Measurements from ENCODE around the gene SOCS1. TPM values are rescaled to one million over a fixed set of nuclear protein-coding genes. Genes with fewer than 3 reads are reported as not detected.

Gene SOCS1
- total RNA-seq, 1 experiment from 2014 or later: 2.3 TPM

DNA sequence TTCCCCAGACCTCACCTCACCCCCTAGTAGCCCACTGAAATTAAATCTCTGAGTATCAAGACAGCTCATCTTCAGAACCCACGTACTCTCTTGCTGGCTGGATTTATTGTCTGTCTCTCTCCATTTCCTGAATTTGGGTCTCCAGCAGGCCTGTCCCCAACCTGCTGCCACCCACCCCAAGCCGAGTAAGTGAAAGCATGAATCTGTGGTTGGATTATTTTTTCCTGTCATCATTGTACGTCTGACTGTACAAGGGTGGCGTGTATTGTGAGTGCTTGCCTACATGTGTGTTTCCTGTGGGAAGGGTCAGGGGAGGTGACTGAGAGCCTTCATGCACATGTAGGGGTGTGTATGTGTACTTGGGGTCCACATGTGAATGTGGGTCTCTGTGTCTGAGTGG is 7.7 kb upstream of the SOCS1 start:
- DNase-seq (ENCODE audit: low read depth): no peak

DNA sequence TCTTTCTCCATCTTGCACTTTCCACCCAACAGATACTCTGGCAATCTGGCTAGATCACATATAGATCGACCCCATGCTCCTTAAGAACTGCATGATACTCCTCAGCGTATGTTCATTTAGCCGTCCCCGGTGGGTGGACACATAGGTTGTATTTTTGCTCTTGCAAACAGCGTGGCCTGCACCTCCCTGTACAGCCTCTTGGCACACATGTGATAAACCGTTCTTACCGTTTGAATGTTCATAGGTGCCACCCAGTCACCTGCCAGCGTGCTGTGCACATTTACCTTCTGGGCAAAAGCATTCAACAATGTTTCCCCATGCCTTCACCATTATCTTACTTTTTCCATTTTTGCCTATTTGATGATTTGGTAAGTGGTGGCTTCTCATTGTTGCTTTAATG is 6.9 kb upstream of the SOCS1 start:
- DNase-seq (ENCODE audit: low read depth): no peak

DNA sequence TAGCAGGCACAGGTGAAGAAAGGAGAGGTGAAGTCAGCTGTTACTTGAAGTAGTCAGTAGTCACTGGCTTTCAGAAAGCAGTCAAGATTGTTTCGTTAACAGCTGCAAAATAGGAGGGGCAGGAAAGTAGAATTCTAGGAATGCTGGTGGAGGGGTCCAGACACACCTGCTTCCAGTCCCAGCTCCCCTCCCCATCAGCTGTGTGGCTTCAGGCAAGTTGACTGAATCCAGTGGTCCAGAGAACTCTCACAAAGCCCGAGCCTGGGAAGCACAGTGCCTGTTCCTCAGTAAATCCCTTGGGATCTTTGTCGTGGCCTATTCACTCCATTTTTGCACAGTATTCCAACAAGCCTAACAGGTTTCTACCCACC is 4.6 kb upstream of the SOCS1 start:
- DNase-seq (ENCODE audit: low read depth): no peak

DNA sequence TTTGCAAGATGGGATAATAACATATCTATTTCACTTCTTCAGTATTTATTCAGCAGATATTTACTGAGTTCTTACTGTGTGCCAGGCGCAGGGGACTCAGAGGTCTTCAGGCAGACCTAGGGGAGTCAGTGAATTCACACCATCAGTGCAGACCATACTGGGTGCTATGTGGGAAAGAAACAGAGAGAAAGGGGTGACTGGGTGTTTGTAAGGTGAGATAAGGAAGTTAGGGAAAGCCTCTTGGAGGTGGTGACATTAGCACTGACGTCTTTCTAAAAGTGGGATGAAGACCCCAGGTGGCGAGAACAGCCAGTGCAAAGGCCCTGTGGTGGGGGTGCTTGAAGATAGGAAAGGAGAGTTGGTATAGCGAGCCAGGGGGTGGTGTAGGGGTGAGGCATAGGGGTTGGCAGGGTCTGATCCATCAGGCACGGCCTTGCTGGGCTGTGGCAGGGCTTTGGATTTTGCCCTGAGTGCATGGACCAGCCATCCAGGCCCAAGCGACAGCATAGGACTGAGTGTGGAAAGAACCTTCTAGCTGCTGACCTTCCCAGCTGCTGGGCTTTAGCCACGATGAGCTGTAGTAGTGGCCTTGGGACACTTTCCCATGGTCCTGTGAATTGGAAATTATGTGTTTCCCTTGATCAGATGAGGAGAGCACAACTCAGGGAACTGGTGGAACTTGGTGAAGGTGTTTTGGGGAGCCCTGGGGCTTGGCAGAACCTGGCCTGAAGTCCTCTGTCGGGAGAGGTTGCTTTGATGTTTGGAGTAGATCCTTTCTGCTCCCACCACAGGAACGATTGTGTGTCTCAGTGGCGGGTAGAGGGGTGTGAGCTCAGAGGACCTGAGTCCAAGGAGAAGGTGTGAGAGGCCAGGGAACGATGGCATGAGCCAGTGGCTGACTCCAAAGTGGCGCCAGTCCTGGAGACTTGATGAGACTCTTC is 3.9 kb upstream of the SOCS1 start:
- no peak for DNase-seq (ENCODE audit: low read depth)

DNA sequence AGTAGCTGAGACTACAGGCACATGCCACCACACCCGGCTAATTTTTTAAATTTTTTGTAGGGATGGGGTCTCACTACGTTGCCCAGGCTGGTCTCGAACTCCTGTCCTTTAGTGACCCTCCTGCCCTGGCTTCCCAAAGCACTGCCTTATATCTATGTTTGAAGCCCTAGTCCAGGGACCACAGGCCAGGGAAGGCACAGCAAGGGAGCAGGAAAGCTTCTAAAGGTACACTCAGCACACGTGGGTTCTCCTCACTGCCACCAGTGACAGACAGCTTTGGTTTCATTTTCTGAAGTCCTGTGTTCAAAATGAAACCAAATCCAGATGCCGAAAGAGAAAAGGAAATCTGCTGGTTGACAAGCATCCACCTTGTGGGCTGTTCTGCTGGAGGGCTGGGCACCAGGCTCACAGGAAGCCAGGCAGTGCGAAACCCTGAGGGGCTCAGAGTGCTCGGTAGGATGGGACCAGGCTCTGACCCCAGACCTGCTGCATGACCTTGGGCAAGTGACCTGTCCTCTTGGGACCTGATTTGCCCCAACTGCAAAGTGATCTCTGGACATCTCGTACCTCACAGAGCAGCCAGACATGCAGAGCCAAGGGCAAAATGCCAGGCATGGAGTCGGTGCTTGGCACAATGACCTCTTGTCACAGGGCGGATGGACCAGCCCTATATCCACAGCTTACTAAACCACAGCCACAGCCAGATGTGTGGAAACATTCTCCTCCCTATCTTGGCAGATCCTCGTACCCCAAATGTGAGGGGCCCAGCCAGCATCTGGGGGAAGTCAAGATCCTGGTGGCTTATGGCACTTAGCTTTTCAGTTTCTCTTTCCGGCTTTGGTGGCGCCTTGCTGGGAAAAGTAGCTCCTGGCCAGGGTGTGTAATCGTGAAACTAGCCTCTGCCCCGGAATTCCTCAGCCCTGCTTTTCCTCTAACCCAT is 2.8 kb upstream of the SOCS1 start:
- DNase-seq (ENCODE audit: low read depth): no peak

DNA sequence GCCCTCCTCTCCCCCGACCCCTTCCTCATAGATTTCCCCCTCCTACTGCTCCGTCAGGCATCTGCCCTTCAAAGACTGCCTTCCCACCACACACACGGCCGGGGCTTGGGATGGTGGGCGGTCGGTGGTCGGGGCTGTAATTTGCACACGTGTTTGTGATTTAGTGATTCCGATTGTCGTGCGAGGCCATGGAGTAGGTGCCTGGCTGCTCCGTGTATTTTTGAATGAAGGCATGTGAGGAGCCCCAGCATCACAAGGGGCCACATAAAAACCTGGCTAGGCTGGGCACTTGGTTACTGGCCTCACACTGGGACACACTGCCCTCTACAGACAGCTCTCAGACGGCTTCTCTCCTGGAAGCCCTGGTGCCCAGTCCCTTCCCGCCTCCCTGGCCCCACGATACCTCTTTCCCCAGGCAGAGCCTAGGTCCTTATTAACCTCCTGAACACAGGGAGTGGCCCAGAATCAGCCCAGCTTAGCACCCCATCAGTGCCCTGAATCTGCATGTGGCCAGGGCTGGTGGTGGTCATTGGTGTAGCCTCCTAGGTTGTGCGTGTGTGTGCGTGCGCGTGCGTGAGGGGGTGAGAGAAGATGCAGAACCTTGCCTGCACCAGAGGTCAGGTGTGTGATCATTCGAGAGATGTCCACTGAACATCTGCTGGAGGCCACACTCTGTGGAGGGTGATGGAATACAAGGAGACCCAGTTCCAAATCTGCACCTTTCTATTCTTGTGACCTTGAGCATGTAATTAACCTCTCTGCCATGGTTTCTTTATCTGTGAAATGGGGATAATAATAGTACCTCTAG is 1.3 kb upstream of the SOCS1 start:
- peak; percentile 80 for DNase-seq (ENCODE audit: low read depth)

DNA sequence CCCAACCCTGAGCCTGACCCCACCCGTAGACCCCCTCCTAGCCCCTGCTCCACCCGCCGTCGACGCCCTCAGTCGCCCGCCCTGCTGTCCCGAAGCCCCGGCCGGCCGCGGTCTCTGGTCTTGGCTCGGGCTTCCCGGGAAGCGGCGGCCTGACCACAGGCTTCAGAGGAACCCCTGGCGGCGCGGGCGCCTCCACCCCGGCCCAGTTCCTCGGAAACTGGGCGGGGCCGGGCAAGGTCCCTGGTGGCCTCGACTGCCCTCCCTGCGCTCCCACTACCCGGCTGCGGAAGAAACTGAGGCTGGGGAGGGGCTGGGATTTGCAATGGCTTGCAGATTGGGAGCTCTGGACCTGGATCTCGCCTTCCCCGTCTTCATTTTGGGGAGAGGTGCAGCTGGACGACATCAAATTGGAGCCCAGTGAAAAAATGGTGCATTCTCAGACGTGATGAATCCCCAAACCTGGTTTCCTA is 692 bp upstream of the SOCS1 start:
- DNase-seq (ENCODE audit: low read depth): peak; percentile 32

DNA sequence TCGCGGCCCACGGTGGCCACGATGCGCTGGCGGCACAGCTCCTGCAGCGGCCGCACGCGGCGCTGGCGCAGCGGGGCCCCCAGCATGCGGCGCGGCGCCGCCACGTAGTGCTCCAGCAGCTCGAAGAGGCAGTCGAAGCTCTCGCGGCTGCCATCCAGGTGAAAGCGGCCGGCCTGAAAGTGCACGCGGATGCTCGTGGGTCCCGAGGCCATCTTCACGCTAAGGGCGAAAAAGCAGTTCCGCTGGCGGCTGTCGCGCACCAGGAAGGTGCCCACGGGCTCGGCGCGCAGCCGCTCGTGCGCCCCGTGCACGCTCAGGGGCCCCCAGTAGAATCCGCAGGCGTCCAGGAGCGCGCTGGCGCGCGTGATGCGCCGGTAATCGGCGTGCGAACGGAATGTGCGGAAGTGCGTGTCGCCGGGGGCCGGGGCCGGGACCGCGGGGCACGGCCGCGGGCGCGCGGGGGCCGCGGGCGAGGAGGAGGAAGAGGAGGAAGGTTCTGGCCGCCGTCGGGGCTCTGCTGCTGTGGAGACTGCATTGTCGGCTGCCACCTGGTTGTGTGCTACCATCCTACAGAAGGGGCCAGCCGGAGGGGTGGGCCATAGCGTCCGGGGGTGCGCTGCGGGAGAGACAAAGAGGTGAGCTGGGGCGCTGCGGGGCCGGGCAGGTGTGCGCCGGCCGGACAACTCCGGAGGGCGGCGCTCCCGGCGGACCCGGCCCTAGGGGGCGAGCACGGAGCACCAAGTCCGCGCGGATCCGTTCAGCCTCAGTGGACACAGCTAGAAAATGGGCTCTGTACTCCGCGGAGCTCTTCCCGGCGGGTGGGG is 879 bp downstream of the SOCS1 start:
- no peak for DNase-seq (ENCODE audit: low read depth)

DNA sequence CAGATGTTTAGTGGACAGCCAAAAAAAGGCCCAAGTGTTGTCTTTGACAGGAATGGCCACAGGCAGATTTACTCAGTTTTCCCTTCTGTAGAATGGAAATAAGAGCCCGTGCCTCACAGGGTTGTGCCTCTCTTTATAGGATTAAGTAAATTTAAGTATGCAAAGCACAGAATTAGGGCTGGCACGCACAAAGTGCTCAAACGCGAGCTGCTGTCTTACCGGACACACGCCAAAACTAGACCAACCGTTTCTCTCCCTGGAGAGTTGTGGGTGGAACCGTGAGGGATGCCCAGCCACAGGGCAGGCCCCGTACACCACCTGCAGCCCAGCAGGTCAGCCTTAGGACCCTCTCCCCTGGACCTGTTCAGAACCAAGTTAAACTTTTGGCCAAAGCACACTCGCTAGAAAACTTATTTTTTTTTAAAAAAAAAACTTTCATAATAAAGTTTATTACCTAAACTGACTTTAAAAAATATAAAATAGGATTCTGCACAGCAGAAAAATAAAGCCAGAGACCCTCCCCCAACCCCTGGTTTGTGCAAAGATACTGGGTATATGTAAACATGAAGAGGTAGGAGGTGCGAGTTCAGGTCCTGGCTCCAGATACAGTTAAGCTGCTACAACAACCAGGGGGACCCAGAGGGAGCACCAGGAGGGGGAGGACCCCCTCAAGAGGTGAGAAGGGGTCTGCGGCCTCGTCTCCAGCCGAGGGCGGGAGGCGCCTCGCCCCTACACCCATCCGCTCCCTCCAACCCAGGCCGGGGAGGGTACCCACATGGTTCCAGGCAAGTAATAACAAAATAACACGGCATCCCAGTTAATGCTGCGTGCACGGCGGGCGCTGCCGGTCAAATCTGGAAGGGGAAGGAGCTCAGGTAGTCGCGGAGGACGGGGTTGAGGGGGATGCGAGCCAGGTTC is 1.8 kb downstream of the SOCS1 start:
- no peak for DNase-seq (ENCODE audit: low read depth)

DNA sequence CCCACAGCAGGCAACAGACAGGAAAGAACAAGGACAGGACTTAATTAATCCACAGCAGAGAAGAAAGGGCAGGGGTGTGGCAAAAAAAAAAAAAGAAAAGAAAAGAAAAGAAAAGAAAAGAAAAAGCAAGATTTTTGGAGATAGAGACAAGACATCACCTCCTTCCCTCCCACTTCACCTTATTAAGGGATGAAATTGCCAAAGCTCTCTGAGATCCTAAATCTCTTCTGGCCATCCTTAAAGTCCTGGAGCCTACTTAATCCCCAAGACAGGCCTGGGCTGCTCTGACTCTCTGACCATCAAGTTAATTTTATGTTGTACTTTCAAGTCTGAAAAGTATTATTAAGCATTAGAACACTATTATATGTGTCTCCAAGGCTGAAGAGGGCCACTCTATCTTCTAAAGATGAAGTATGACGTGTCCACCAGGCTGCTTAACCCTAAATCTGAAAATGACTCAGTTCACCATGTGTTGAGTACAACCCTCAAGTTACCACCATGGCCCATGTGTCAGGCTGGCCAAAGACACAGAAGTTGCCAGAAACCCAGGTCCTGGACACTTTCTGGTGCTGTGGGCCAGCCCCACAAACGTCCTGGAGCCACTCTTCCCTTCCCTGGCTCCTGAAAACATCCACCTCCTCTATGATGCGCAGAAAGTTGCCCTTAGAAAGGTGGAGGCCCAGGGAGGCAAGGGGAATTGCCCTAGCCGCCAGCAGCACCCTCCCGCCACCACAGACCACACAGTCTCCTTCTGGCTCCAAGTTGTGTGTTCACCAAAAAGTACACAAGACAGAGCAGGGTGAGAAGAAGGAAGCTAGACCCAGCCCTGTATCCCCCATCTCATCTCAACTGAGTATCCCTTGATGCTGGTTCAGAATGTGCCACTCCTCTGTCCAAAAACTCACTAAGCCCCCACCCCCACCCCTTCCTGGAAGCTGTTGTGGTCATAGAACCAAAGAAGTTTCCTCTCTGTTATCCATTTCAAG is 2.7 kb downstream of the SOCS1 start:
- DNase-seq (ENCODE audit: low read depth): no peak

DNA sequence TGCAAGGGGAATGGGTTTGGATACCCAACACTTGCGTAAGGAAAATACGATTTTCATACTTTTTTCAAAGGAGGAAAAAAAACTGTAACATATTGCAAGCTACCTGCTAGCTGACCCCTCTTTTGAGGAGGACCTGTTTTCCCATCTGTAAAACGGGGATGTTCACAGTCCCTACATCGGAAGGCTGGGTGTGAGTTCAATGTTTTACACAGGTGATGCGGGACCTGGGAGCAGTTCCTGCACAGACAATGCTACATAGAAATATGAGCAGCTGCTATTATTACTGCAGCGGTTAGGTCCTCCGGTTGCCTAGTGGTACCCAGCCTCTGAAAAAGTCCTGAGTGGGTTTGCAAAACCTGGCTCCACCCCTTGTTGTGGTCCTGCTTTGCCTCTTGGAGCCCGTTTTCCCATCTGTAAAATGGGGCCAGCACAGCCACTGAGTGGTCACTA is 3.5 kb downstream of the SOCS1 start:
- no peak for DNase-seq (ENCODE audit: low read depth)

DNA sequence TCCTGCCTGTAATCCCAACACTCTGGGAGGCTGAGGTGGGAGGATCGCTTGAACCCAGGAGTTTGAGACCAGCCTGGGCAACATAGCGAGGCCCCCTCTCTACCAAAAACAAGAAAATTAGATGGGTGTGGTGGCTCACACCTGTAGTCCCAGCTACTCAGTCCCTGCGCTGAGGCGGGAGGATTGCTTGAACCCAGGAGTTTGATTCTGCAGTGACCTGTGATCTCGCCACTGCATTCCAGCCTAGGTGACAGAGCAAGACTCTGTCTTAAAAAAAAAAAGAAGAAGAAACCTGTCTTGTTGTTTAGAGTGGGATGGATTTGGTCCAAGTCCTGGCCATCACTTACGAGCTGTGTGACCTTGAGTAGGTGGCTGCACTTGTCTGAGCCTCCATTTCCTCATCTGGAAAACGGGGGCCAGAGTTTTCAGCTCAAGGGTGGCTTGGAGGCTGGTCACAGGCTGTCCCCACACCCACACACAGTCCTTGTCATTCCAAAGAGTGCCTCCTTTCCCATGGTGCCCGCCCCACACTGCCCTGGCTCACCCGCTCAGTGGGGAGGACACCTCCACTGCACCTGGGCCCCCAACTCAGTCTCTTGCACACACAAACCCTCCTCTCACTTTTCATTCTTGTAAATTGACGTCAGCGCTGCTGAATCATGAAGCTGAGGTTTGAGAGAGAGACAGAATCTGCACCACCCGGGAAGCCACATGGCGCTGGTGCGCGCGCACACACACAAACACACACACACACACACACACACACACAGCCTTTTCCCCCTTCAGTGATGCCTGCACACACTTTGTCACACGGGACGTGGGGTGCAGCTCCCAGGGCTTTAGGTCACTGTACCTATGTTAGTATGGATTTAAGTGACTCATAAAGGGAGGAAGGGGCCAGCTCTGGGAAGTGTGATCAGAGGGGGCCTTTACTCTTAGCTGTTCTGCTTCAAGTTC is 4.2 kb downstream of the SOCS1 start:
- peak; percentile 77 for DNase-seq (ENCODE audit: low read depth)

DNA sequence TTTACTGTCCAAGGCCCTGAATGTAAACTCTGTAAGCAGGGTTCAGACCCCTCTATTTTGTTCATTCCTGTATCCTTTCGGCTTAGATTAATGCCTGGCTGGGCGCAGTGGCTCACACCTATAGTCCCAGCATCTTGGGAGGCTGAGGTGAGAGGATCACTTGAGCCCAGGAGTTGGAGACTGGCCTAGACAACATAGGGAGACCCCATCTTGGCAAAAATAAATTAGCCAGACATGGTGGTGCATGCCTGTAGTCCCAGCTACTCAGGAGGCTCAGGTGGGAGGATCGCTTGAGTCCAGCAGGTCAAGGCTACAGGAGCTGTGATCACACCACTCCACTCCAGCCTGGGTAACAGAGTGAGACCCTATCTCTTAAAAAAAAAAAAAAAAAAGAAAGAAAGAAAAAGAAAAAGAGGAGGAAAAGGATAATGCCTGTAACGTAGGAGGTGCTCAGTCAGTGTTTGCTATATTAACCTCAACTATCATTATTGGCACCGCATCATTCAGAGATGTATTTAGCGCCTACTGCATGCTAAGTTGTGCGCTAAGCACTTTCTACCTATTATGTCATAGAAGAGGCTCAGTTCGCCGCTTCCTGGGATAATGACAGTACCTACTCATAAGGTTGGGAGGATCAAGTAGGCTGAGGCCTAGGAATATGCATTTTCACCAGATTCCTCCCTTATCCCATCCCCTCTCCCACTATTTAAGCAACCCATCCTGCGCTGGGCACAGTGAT is 5.0 kb downstream of the SOCS1 start:
- no peak for DNase-seq (ENCODE audit: low read depth)

DNA sequence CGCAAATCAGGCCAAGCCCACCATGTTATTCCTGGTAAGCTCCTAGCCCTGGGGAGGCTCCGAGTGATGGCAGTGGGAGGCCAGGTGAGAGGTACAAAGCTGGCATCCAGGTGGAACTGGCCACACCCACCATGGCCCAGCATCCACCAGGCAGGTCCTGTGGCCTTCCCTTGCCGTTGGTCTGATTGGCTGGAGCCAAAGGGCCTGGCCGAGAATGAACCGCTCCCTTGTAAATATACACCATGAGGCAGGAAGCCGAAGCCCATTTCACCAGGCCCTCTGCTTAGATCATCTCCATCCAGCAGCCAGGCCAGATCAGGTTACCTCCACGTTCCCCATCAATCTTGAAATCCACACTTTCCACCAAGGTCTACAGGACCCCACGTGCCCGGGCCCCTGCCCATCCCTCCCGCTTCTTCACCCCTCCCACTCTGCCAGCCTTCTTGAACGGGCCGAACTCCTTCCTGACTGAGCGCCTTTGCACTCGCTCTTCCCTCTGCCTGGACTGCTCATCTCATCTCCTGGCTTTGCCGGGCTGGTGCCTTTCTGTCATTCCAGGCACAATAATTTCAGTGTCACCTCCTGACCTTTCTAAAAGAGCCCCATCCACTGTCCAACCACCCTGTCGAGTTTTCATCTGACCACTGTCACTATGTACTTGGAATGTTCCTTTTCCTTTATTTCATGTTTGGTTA is 5.8 kb downstream of the SOCS1 start:
- no peak for DNase-seq (ENCODE audit: low read depth)

All from HT1080 (cell line).